Fibroblast of the aortic adventitia (primary cell): ENCODE results near the gene ZBTB7B. TPM values are rescaled to one million over a fixed set of nuclear protein-coding genes. Genes with fewer than 3 reads are reported as not detected.

ENCODE experiments used
- DNase-seq: peaks from one replicate; pipeline ENCODE4 v3.0.0-alpha.2; 2010; ENCODE audit warnings: low read depth
- H3K4me3 ChIP-seq: 2 replicates; pipeline ENCODE4 v1.5.1; 2011; ENCODE audit warnings: low read depth, mild to moderate bottlenecking, control low read depth, low read length, moderate library complexity
- total RNA-seq: library from RNA; depleted of rRNA; stranded (reverse); fragments of >200 nt; gene quantifications from 2 replicates; pipeline ENCODE4 v1.2.3, GENCODE V29; 2012; ENCODE audit warnings: low replicate concordance
- TF ChIP-seq, protein P1 (sequence below): IDR thresholded peaks from 2 replicates; pipeline ENCODE4 v1.5.1; 2011; ENCODE audit warnings: mild to moderate bottlenecking, low read length, control low read depth, inconsistent platforms; ENCODE audit not compliant: insufficient read depth

Gene ZBTB7B
- total RNA-seq, result 14.0 and 15.4 TPM in 2 replicates

DNA sequence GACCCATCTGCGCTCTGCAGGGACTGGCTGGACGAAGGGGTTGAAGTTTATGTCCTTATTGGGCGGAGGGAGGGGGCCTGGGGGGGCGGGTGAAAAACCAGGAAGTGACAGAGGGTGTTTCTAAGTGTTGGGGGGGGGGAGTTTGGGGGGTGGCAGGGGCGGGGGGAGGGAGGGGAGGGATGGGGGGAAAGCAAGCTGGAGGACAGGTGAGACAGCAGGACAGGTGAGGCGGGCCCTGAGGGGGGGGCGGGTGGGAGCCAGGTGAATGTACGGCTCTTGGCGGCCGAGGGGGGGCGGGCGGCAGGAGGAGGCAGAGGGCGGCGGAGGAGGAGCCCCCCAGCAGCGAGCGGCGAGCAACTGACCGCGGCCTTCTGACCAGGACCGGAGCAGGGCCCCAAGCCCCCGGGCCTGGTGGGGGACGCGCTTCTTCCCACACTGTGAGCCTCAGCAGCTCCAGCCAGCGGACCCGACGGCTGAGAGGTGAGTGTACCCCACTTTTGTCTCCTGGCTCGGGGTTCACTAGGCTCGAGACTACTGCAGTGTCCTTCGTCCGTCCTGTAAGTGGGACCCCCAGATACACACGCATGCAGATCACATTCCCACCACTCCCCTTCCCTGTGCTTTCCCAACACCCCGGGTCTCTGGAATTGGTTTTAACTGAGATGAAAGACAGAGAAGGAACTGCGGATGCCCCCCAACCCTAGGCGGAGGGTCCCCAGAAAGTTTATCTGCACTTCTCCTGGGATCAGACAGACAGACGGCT lies at the start of gene ZBTB7B:
Gene ZBTB7B, plus strand, starts transcription at position 339 of the 763 bp plus-strand sequence. CDS start 11,859 bp downstream, outside the sequence.
- DNase-seq, result no peak
- TF ChIP-seq, protein P1, sequence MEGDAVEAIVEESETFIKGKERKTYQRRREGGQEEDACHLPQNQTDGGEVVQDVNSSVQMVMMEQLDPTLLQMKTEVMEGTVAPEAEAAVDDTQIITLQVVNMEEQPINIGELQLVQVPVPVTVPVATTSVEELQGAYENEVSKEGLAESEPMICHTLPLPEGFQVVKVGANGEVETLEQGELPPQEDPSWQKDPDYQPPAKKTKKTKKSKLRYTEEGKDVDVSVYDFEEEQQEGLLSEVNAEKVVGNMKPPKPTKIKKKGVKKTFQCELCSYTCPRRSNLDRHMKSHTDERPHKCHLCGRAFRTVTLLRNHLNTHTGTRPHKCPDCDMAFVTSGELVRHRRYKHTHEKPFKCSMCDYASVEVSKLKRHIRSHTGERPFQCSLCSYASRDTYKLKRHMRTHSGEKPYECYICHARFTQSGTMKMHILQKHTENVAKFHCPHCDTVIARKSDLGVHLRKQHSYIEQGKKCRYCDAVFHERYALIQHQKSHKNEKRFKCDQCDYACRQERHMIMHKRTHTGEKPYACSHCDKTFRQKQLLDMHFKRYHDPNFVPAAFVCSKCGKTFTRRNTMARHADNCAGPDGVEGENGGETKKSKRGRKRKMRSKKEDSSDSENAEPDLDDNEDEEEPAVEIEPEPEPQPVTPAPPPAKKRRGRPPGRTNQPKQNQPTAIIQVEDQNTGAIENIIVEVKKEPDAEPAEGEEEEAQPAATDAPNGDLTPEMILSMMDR, result peak; percentile 14
- peak within 1 kb of the TSS; percentile 91 for H3K4me3 ChIP-seq

DNA sequence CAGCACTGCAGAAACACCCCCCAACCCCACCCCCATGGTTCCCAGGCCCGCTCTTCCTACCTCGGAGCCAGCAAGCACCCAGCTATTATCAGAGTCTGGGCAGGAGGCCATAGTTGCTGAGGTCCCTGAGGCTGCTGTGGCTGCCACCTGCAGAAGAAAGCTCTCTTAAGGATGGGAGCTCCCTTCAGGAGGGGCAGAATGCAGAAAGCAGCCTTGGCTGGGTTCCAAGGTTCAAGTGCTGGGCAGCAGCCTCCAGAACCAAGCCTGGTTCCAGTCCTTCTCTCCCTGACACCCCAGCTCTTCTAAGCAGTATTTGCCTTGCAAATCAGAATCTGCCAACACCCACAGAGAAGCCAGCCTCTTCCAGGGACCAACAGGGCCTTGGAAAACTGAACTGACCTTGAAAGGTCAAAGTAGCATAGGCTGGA lies 49.0 kb upstream of the ZBTB7B start:
- TF ChIP-seq, protein P1, result no peak
- H3K4me3 ChIP-seq, result no peak overlapping the region
- DNase-seq, result no peak

DNA sequence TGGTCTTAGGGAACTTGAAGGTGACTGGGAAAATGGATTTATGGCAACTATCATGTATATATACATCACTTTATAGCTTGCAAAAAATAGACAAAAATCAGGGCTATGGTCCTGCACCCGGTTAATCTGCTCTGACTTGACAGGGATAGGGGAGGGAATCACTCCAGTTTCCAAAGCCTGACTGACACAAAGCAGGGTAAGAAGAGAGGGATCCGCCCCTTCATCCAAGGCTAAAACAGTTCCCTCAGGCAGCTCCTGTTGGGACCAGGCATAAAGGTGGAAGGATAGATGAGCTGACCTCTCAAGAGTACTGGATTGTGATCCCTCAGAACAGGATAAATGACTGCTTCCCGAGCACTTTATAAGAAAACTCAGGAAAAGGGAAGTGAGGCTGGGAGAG lies 48.1 kb upstream of the ZBTB7B start:
- TF ChIP-seq, protein P1, result no peak
- H3K4me3 ChIP-seq, result peak overlapping the region; percentile 85
- no peak for DNase-seq

DNA sequence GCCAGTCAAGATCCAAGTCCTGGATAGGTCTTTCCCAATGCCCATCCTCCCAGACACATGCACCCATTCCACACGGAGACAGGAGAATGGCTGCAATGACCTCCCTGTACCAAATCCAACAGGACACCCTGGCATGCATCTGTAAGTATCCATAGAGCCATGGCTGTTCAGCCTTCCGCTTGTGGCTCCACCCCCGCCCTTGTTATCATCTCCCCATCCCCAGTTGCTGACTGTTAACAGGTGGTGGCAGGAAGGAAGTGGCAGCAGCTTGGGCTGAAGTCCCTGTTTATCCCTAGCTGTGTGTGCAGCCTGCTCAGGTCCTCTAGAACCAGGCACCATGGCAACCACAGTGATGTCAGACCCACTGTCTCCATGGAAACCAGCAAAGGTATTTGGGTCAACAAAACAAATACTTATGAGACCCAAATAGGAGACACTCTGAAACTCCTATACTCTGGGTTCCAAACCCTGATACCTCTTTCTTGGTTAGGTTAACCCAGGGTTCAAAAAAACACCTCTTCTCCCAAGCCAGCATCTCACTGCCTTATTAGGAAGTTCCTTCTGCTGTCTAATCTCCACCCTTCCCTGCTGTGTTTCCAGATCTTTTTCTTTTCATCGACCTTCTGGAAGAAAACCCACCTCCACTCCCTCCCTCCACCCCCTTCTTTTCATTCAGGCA lies 47.4 kb upstream of the ZBTB7B start:
- DNase-seq, result peak; percentile 64
- TF ChIP-seq, protein P1, result no peak
- H3K4me3 ChIP-seq, result peak overlapping the region; percentile 85

DNA sequence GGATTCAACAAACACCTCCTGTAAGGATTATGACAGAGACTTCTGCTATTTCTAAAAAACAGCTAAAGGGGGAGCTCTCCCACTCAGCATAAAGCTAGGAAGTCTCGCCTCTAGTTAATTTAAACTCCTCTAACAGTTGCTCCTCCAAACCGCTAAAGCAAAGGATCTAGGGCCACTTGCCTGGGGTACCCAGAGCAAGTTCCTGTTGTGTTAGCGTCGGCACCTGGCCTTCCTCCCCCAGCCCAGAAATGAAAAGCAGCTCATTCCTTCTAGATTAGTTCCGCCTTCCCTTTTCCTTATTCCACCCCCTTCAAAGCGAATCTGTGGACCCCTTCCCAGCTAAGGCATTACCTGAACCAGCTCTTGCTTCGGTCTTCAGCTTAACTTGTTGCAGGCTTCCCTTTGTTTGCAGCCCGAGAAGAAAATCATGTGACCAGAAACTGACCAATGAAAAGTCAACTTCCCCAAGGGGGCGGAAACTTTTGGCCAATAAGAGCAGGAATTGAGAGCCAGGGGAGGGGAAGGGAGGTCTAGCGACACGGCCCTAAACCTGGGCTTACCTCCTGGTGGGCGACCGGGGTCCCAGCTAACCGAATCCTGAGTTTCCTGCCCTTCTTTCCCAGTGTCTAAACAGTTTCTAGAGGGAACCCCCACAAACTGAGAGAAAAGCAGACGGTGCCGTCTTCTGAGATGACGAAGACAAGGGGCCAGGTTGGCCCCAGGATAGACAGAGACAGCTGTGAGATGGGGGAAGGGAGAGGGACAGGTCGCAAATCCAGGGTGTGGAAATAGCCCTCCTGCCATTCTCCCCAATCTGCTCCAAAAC lies 46.7 kb upstream of the ZBTB7B start, which contains the start of gene PBXIP1:
Gene PBXIP1, minus strand, starts transcription at position 382 of the 826 bp plus-strand sequence. CDS start 2,378 bp downstream, outside the sequence.
- peak; percentile 93 for DNase-seq
- peak within 1 kb of the TSS; percentile 85 for H3K4me3 ChIP-seq
- TF ChIP-seq, protein P1, result peak; percentile 55

DNA sequence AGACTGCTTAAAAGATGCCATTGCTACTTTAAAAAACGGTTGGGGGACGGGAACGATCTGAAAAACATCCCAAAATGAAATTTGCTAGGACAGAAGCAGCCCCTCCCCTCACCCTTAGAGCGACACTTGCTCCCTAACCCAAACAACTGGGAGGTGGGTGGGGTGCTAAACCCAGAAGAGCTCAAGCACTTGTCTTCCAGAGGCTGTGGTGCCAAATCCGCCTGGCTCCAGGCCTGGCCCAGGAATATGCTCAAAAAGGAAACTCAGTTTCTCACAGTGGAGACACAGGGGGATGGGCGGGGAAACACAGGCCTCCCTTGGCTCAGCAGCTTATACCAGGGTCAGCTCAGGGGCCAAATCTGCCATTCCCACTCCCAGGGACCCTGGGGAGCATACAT lies 46.1 kb upstream of the ZBTB7B start:
- DNase-seq, result peak; percentile 30
- TF ChIP-seq, protein P1, result no peak
- peak overlapping the region; percentile 85 for H3K4me3 ChIP-seq
